Sigmoid colon (tissue), 4 donors: ENCODE data around the gene FREM1.

Experiments
- POLR2A ChIP-seq, 2 donors: fragments of 450-650 bp; IDR thresholded peaks; one replicate each; pipeline ENCODE4 v1.6.1; 2016; ENCODE audit warnings: antibody characterized with exemption in 2 of 2, mild to moderate bottlenecking in 2 of 2, moderate library complexity in 2 of 2
- POLR2AphosphoS5 ChIP-seq, 4 donors: sonication (generic); formaldehyde crosslinking; IDR thresholded peaks; one replicate each; pipeline ENCODE4 v1.6.1; 2017; ENCODE audit warnings: antibody characterized with exemption in 4 of 4

- no peak for TF ChIP-seq POLR2A (IDR thresholded peaks at IDR 0.05)
- TF ChIP-seq POLR2AphosphoS5 (IDR thresholded peaks at IDR 0.05) = no peak
Observed at GRCh38 chr9:14868772-14869583, 41.2 kb downstream of the FREM1 start.
